Vagina (tissue), 2 donors: ENCODE data around the gene CFAP99.

Experiments
- CTCF ChIP-seq, 3 experiments: fragments of 450-650 bp in 2 of 3; fragments of 200-600 bp in 1 of 3; sonication (generic) in 1 of 3; IDR thresholded peaks; one replicate each; pipeline ENCODE4 v1.5.1; 2017 to 2019; ENCODE audit warnings: antibody characterized with exemption in 3 of 3, mild to moderate bottlenecking in 2 of 3, moderate library complexity in 2 of 3
- POLR2A ChIP-seq, 2 donors: fragments of 450-650 bp; IDR thresholded peaks; one replicate each; pipeline ENCODE4 v1.6.1; 2017; ENCODE audit warnings: antibody characterized with exemption in 2 of 2, mild to moderate bottlenecking in 2 of 2, moderate library complexity in 2 of 2
- POLR2AphosphoS5 ChIP-seq, 2 donors: sonication (generic); formaldehyde crosslinking; IDR thresholded peaks; one replicate each; pipeline ENCODE4 v1.9.0; 2017; ENCODE audit warnings: antibody characterized with exemption in 2 of 2, mild to moderate bottlenecking in 2 of 2, low read depth in 1 of 2; ENCODE audit not compliant: insufficient read depth in 1 of 2

- TF ChIP-seq CTCF (IDR thresholded peaks at IDR 0.05), result no peak
- TF ChIP-seq POLR2A (IDR thresholded peaks at IDR 0.05), result no peak
- no peak for TF ChIP-seq POLR2AphosphoS5 (IDR thresholded peaks at IDR 0.05; ENCODE audit: insufficient read depth in 1 of 2, low read depth in 1 of 2)
These were observed 23.6 kb downstream of the CFAP99 start for GRCh38 chr4:2442175-2442993.
